Nephron progenitor cell (in vitro differentiated cells): ENCODE measurements around the gene TMCO4.

Experiments
- DNase-seq: peaks from one replicate; pipeline ENCODE4 v3.0.0; 2021
- H3K27ac Mint-ChIP-seq: 2 replicates; pipeline ENCODE4 v1.8.0; 2021; ENCODE audit warnings: mild to moderate bottlenecking, moderate library complexity, mixed read lengths
- H3K27me3 Mint-ChIP-seq: 2 replicates; pipeline ENCODE4 v1.8.0; 2021; ENCODE audit warnings: mild to moderate bottlenecking, low read depth, mixed read lengths; ENCODE audit not compliant: poor library complexity
- H3K36me3 Mint-ChIP-seq: 2 replicates; pipeline ENCODE4 v1.8.0; 2021; ENCODE audit warnings: low read depth, mixed read lengths
- H3K4me1 Mint-ChIP-seq: 2 replicates; pipeline ENCODE4 v1.8.0; 2021; ENCODE audit warnings: mixed read lengths
- H3K4me3 Mint-ChIP-seq: 2 replicates; pipeline ENCODE4 v1.8.0; 2021; ENCODE audit warnings: mild to moderate bottlenecking, moderate library complexity, mixed read lengths
- H3K9me3 Mint-ChIP-seq: 2 replicates; pipeline ENCODE4 v1.8.0; 2021; ENCODE audit warnings: mild to moderate bottlenecking, moderate library complexity, mixed read lengths
- CTCF ChIP-seq: fragments of 200-600 bp; sonication (generic); IDR thresholded peaks from 2 replicates; pipeline ENCODE4 v1.5.0; 2021; ENCODE audit warnings: antibody characterized with exemption

Gene TMCO4

DNA sequence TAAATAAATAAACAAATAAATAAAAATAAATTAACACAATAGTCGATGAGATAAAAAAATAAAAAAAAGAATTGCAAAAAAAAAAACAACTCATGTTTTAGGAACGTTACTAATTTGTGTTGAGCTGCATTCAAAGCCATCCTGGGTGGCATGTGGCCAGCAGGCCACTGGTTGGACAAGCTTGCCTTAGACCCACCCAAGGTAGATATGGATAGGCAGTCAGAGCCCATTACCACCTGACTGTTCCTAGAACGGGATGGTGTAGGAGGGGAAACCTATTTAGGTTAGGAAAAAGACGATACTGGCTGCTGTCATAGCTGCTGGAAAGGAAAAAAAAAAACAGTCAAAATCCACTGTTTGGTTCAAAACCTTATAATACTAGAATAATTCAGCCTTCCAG is 94.3 kb downstream of the TMCO4 start:
- no peak for DNase-seq
- H3K27me3 Mint-ChIP-seq: peaks cover 36% of the 10 kb centered on the region
- H3K9me3 Mint-ChIP-seq: no peaks in the 10 kb centered on the region
- H3K4me1 Mint-ChIP-seq: peaks cover 35% of the 10 kb centered on the region
- TF ChIP-seq CTCF: no peak
- H3K36me3 Mint-ChIP-seq: no peaks in the 10 kb centered on the region
- H3K4me3 Mint-ChIP-seq: no peak overlapping the region
- no peak overlapping the region for H3K27ac Mint-ChIP-seq

DNA sequence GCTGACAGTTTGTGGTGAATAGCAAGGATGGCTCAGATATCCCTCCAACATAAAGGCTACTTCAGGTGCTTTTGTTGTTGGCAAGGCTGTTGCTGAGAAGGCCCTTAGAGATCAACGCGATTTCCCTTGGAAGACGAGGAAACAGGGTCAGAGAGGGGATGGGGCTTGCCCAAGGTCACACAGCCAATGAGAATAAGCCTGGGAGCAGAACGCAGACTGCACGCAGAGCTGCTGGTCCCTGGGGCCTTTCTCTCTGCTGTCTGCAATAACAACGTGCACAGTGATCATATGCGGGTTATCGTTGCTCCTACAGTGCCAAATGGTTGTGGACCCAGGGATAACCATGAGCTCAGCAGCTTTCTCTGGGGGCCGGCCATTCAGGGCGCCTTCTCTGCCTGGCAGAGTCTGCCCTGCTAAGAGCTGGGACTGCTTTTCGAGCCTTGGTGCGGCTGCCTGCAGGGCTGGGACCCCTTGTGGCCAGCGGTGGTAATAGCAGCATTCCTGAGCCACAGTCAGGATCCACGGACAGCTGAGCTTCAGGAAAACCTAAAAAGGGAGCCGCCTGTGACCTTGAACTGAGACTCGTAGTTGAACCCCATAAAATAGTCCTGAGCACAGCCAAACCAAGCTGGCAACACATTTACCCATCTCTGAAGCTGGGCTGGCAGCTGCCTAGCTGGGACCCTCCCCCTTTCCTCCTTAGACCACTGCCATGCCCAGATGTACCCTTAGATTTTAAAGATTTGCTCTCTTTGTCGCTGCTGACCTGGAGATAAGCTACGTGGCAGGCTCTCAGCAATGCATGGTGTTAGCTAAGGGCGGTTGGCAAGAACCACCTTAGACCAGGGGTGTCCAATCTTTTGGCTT is 95.2 kb downstream of the TMCO4 start:
- DNase-seq: peak; percentile 90
- no peak overlapping the region for H3K27ac Mint-ChIP-seq

DNA sequence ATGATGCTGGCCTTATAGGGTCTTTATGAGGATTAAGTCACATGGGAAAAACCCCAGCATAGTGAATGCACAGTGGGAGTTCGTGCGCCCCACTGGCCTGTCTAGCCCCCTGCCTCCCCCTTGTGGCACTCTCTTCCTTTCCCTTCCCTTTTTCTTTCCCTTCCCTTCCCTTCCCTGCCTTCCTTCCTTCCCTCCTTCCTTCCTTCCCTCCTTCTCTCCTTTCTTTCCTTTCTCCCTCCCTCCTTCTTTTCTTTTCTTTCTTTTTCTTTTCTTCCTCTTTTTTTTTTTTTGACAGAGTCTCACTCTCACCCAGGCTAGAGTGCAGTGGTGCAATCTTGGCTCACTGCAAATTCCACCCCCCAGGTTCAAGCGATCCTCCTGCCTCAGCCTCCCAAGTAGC is 96.4 kb downstream of the TMCO4 start:
- Mint-ChIP-seq H3K36me3 (no peaks in the 10 kb centered on the region), H3K4me1 (peaks cover 16% of the 10 kb centered on the region), H3K9me3 (no peaks in the 10 kb centered on the region), H3K27ac (no peak overlapping the region), H3K4me3 (no peak overlapping the region), H3K27me3 (peaks cover 40% of the 10 kb centered on the region)
- TF ChIP-seq CTCF: no peak
- no peak for DNase-seq

More for the DNA sequence above, 95.2 kb downstream of the TMCO4 start:
- Mint-ChIP-seq H3K9me3 (no peaks in the 10 kb centered on the region), H3K4me3 (no peak overlapping the region), H3K27me3 (peaks cover 40% of the 10 kb centered on the region), H3K4me1 (peaks cover 28% of the 10 kb centered on the region), H3K36me3 (no peaks in the 10 kb centered on the region)
- peak; percentile 96 for TF ChIP-seq CTCF

- Mint-ChIP-seq H3K27ac (no peak overlapping the region), H3K9me3 (no peaks in the 10 kb centered on the region), H3K4me1 (peaks cover 4% of the 10 kb centered on the region), H3K27me3 (peaks cover 31% of the 10 kb centered on the region), H3K4me3 (no peak overlapping the region), H3K36me3 (no peaks in the 10 kb centered on the region)
- TF ChIP-seq CTCF: no peak
- no peak for DNase-seq
Observed at GRCh38 chr1:19700079-19700777, 99.5 kb downstream of the TMCO4 start.

DNA sequence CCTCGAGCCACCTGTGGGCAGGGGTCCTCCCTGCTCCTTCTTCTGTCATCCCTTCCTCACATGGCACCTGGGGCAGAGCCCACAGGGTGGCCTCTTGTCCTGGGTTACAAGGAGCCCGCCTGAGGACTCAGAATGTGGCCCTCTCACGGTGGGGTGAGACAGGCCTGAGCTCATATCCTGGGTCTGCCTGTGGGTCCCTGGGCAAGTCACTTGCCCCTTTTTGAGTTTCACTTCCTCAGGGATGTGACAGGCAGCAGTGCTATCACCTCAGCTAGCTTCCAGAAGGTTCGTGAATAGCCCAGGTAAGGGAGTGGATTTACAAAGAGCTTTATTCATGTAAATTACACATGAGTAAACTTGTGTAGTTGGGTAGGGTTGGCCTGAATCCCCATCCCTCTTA is 101.5 kb downstream of the TMCO4 start:
- Mint-ChIP-seq H3K9me3 (no peaks in the 10 kb centered on the region), H3K27ac (no peak overlapping the region), H3K36me3 (no peaks in the 10 kb centered on the region), H3K4me1 (no peaks in the 10 kb centered on the region), H3K27me3 (peaks cover 21% of the 10 kb centered on the region), H3K4me3 (no peak overlapping the region)
- no peak for TF ChIP-seq CTCF
- no peak for DNase-seq
